ENCODE results near the gene MOCS1. TPM values are rescaled to one million over a fixed set of nuclear protein-coding genes. Genes with fewer than 3 reads are reported as not detected.
A peak's percentile ranks its signal among the peaks of the same experiment; 100 is the strongest.

The MOCS1 gene
- total RNA-seq, 1 experiment from 2014 or later: 7.3 TPM

DNA sequence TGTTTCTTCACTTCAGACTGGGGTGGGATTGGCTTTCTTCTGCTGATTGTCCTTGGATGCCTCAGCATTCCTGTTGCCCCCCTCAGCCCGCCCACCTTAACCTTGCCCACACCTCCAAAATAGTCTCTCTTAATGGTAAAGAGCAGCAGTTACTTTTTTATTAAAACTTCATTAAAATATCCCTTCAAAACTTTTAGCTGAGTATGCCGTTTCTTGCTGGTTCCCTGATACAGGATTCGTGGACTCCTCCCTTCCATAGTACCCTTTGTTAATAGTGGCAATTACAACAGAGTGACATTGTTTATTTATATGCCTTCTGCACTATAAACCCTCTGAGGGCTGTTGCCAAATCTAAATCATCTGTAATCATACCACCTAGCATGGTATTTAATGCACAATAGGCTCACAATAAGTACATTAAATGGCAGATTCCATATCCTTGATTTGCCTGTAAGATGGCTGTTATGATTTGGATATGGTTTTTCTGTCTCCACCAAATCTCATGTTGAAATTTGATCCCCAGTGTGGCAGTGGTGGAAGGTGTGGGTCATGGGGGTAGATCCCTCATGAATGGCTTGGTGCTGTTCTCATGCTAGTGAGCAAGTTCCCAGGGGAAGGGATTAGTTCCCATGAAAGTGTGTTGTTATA lies 3.5 kb upstream of the MOCS1 start:
- Histone ChIP-seq H3K9me3 (replicated peaks) (no peaks in the 10 kb centered on the region), H3K4me1 (peaks cover 11% of the 10 kb centered on the region), H3K4me3 (no peak overlapping the region), H3K36me3 (no peaks in the 10 kb centered on the region), H3K27ac (no peak overlapping the region), H3K27me3 (no peaks in the 10 kb centered on the region)
- DNase-seq: peak in 1 of 2 experiments; percentile 39

- Histone ChIP-seq H3K4me1 (peaks cover 11% of the 10 kb centered on the region), H3K27ac (no peak overlapping the region), H3K4me3 (no peak overlapping the region), H3K36me3 (no peaks in the 10 kb centered on the region), H3K9me3 (replicated peaks) (no peaks in the 10 kb centered on the region), H3K27me3 (no peaks in the 10 kb centered on the region)
- no peak for DNase-seq
Observed at GRCh38 chr6:39936857-39937256, 2.6 kb upstream of the MOCS1 start.

DNA sequence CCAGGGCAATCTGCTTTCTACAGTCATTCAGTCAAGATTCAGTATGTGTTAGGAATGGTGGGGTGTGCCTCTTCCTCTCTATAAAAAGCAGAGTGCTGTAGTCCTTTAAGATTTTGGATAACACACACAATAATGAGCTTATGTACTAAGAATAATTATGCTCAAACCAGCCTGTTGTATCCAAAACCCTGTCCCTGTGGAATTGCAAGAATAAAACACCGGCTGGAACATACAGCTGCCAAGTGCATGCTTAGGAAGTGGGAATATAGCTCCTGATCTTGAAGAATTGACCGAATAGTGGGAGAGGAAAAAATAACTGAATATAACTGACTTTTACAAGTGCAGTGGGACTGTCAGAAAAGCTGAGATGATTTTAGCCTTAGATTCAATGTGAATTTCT lies 979 bp upstream of the MOCS1 start:
- H3K4me1 ChIP-seq: peaks cover 11% of the 10 kb centered on the region
- no peaks in the 10 kb centered on the region for H3K27me3 ChIP-seq
- no peak for DNase-seq
- H3K4me3 ChIP-seq: no peak overlapping the region
- no peaks in the 10 kb centered on the region for H3K9me3 ChIP-seq (replicated peaks)
- no peak overlapping the region for H3K27ac ChIP-seq
- H3K36me3 ChIP-seq: no peaks in the 10 kb centered on the region

- DNase-seq: no peak
- Histone ChIP-seq H3K9me3 (replicated peaks) (no peaks in the 10 kb centered on the region), H3K27me3 (no peaks in the 10 kb centered on the region), H3K36me3 (no peaks in the 10 kb centered on the region), H3K27ac (no peak overlapping the region), H3K4me3 (peak overlapping the region; percentile 93), H3K4me1 (peaks cover 11% of the 10 kb centered on the region)
Observed at GRCh38 chr6:39933669-39934130, 562 bp downstream of the MOCS1 start.

DNA sequence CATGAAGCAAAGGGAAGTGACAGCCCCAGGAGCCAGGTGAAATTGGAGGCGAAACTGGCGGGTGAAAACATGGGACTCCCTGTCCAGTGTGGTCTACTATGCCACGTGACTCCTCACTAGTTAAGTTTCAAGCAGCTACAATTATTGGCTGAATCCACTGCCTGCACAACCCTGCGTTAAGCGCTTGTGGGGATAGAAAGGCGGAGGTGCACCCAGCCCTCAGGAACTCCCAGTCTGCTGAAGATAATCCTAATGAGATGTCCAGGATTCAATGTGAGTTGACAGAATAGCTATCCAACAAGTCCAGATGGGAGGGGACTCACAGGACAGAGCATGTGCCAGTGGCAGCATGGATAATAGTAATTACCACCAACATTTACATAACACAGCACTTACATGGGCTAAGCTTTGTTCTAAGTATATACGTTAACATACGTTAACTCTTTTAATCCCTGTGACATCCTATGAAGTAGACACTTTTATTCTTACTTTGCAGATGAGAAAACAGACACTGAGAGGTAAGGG lies 1.8 kb downstream of the MOCS1 start:
- H3K4me1 ChIP-seq: 0 out of 2 replicates have a peak, but pooled peaks cover 2% of the 10 kb centered on the region
- no peak for DNase-seq
- no peak overlapping the region for H3K4me3 ChIP-seq
- H3K9me3 ChIP-seq (replicated peaks): no peaks in the 10 kb centered on the region
- H3K36me3 ChIP-seq: no peaks in the 10 kb centered on the region
- H3K27ac ChIP-seq: no peak overlapping the region
- H3K27me3 ChIP-seq: no peaks in the 10 kb centered on the region

GRCh38 chr6:39931607-39932006 lies 2.7 kb downstream of the MOCS1 start:
- no peak overlapping the region for H3K4me3 ChIP-seq
- H3K4me1 ChIP-seq: 0 out of 2 replicates have a peak, but pooled peaks cover 2% of the 10 kb centered on the region
- no peaks in the 10 kb centered on the region for H3K27me3 ChIP-seq
- no peaks in the 10 kb centered on the region for H3K9me3 ChIP-seq (replicated peaks)
- H3K36me3 ChIP-seq: no peaks in the 10 kb centered on the region
- no peak for DNase-seq
- no peak overlapping the region for H3K27ac ChIP-seq

DNA sequence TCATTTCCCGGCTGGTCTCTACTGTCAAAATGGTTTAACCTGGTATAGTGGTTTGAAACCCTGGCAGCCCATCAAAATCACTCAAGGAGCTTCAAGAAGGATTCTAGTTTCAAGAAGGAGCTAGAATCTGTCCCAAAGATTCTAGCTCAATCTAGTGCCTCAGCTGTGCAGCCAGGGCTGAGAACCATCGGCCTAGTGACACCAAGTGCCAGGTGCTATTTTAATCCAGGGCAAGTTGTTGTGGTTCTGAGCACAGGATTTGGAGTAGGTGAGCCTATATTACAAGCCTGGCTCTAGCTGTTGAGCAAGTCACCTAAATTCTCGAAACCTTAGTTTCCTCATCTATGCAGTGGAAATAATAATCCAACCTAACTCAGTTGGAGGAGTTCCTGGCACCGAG lies 3.7 kb downstream of the MOCS1 start:
- H3K36me3 ChIP-seq: no peaks in the 10 kb centered on the region
- H3K4me3 ChIP-seq: no peak overlapping the region
- H3K4me1 ChIP-seq: 0 out of 2 replicates have a peak, but pooled peaks cover 2% of the 10 kb centered on the region
- no peaks in the 10 kb centered on the region for H3K9me3 ChIP-seq (replicated peaks)
- no peak for DNase-seq
- no peak overlapping the region for H3K27ac ChIP-seq
- H3K27me3 ChIP-seq: no peaks in the 10 kb centered on the region

DNA sequence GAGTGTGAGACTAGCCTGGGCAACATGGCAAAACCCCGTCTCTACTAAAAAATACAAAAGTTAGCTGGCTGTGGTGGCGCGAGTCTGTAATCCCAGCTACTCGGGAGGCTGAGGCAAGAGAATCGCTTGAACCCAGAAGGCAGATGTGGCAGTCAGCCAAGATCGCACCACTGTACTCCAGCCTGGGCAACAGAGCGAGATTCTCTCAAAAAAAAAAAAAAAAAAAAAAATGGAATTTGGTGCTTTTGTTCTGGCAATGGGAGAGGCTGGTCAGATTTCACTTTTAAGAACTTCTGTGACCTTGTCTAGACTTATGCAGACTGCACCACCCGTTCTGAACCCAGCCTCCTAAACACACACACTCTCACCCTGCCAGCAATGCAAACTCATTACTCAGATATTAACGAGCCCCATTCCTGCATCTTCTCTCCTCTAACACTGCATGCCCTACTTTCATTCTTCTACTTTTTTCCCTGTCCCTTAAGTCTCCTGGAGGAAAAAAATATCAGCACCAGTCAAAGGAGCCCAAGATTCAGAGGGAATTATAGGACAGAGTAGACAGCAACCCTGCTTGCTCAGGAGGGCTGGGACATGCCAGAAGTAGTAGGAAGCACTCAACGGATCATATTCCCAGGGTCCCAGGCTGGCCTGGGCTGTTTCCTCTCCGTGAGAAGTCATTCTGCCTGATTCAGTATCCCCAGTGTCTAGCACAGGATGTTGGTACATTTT lies 4.4 kb downstream of the MOCS1 start:
- Histone ChIP-seq H3K36me3 (no peaks in the 10 kb centered on the region), H3K4me3 (no peak overlapping the region), H3K9me3 (replicated peaks) (no peaks in the 10 kb centered on the region), H3K4me1 (0 out of 2 replicates have a peak, but pooled peaks cover 2% of the 10 kb centered on the region), H3K27ac (no peak overlapping the region), H3K27me3 (no peaks in the 10 kb centered on the region)
- no peak for DNase-seq

DNA sequence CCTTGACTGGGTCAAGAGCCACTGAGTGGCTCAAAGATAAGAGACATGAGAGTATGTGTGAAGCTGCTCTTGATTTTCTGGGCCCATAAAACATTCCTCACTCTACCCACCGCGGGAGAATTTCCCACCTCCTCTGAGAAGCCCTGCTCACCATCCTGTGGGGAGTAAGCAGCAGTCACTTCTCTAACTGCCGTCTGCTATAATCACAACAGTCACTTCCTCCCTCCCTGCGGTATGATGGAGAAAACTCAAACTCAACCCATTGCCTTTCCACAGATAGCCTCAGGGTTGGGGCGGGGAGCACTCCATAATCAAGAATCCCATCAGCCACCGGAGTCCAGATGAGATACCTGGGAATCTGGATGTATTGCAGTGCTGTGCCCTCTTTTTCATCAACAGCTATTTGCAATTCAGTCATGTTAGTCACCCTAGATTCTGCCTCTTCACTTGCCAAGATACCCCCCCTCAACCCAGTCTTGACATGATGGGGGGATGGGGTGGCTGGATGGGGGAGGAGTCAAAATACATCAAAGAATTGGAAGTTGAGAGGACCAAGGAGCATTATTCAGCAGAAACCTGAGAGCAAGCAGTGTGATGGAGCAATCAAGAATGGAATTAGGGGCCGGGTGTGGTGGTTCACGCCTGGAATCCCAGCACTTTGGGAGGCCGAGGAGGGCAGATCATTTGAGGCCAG lies 5.1 kb downstream of the MOCS1 start:
- no peaks in the 10 kb centered on the region for H3K36me3 ChIP-seq
- no peak for DNase-seq
- no peaks in the 10 kb centered on the region for H3K9me3 ChIP-seq (replicated peaks)
- no peak overlapping the region for H3K4me3 ChIP-seq
- no peak overlapping the region for H3K27ac ChIP-seq
- no peaks in the 10 kb centered on the region for H3K4me1 ChIP-seq
- H3K27me3 ChIP-seq: no peaks in the 10 kb centered on the region

DNA sequence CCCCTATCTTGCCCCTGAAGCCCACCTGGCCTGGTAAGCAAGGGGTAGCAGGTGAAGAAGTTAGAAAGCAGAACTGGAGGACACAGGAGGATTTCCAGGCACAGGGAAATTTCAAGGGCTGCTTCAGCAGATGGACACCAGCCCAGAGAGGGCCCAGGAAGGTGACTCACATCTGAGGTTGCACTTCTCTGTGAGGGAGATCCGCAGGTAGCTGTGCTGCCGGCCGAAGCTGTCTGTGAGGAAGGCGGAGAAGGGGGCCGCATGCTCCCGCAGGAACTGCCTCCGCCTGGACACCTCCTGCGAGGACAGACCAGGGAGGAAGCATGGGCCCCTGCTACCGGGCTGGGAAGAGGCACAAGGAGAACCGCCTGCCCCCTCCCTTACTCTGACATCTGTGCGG lies 7.1 kb downstream of the MOCS1 start:
- Histone ChIP-seq H3K9me3 (replicated peaks) (no peaks in the 10 kb centered on the region), H3K4me1 (no peaks in the 10 kb centered on the region), H3K4me3 (no peak overlapping the region), H3K27ac (no peak overlapping the region), H3K27me3 (no peaks in the 10 kb centered on the region), H3K36me3 (no peaks in the 10 kb centered on the region)
- DNase-seq: no peak

GRCh38 chr6:39926668-39927067 lies 7.6 kb downstream of the MOCS1 start:
- Histone ChIP-seq H3K27me3 (no peaks in the 10 kb centered on the region), H3K9me3 (replicated peaks) (no peaks in the 10 kb centered on the region), H3K36me3 (no peaks in the 10 kb centered on the region), H3K4me1 (no peaks in the 10 kb centered on the region), H3K27ac (no peak overlapping the region), H3K4me3 (no peak overlapping the region)
- no peak for DNase-seq

DNA sequence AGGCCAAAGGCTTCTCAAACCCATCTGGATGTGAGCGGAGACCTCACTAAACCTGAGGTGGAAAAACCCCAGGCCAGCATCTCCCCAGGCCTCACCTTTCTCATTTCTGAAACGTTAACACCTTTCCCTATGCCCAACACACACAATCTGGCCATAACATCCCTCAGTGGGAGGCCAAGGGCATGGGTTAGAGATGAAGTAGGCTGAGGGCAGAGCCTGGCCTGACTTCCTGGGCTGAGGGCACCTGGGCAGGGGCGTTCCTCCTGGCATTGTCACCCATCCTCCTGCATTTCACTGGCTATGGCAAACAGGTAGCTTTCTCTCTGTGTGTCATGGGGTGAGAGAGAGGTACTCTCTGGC lies 8.4 kb downstream of the MOCS1 start:
- Histone ChIP-seq H3K36me3 (no peaks in the 10 kb centered on the region), H3K27ac (no peak overlapping the region), H3K4me3 (no peak overlapping the region), H3K9me3 (replicated peaks) (no peaks in the 10 kb centered on the region), H3K4me1 (no peaks in the 10 kb centered on the region), H3K27me3 (no peaks in the 10 kb centered on the region)
- DNase-seq: no peak

DNA sequence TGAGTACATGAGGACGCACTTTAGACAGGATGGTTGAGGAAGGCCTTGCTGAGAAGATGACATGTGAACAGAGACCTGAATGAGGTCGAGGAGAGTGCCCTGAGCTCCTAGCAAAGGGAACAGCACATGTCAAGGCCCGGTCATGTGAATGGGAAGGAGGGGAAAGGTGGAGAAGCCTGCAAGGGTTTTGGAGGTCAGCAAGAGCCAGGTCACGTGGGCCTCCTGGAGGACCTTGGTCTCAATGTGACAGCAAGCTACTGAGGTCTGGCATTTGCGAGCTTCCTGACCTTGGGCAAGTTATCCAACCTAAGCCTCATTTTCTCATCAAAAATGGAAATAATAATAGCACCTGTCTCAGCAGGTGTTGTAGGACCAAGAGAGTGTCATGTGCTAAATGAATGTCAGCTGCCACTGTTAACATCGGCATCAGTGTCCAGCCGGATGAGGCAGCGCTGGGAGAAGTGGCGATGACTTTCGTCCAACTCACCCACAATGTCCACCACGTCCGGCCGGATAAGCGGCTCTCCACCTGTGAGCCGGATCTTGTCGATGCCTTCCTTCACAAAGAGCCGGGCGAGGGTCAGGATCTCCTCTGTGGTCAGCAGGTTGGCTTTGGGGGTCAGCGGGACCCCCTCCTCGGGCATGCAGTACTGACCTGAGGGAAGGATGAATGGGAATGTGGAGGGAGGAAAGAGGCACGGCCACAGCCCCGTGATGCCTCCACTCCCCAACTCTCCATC lies 8.9 kb downstream of the MOCS1 start:
- Histone ChIP-seq H3K9me3 (replicated peaks) (no peaks in the 10 kb centered on the region), H3K36me3 (no peaks in the 10 kb centered on the region), H3K4me3 (no peak overlapping the region), H3K27ac (no peak overlapping the region), H3K27me3 (no peaks in the 10 kb centered on the region), H3K4me1 (no peaks in the 10 kb centered on the region)
- no peak for DNase-seq

DNA sequence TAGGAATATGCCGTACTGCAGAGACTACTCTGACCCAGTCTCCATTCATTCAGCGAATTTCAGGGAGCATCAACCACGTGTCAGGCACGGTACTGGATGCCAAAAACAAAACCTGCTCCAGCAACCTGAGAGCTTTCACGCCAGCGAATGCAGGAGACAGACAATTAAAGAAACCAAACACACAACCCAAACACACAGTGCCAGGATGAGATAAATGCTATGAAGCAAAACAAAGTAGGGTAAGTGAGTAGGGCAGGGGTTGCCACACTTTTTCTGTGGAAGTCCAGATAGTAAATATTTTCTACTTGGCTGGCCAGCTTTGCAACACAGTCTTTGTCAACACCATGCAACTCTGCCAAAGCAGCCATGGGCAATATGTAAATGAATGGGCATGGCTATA lies 10.0 kb downstream of the MOCS1 start:
- H3K9me3 ChIP-seq (replicated peaks): no peaks in the 10 kb centered on the region
- no peak overlapping the region for H3K27ac ChIP-seq
- H3K4me1 ChIP-seq: no peaks in the 10 kb centered on the region
- DNase-seq: no peak
- H3K4me3 ChIP-seq: no peak overlapping the region
- H3K36me3 ChIP-seq: no peaks in the 10 kb centered on the region
- H3K27me3 ChIP-seq: no peaks in the 10 kb centered on the region
